ENCODE data around the gene TSC22D1. TPM values are rescaled to one million over a fixed set of nuclear protein-coding genes. Genes with fewer than 3 reads are reported as not detected.

The TSC22D1 gene
- total and polyA plus RNA-seq, 12 donors = 28.5 to 113 (median 59.8) TPM

GRCh38 chr13:44412346-44412935 is 163.7 kb downstream of the TSC22D1 start:
- H3K27me3 ChIP-seq = no peaks in the 10 kb centered on the region
- no peak overlapping the region for H3K27ac ChIP-seq
- no peaks in the 10 kb centered on the region for H3K4me1 ChIP-seq (replicated peaks in 1 of 2)
- no peak for DNase-seq
- TF ChIP-seq POLR2A (IDR thresholded peaks at IDR 0.05) = no peak
- no peak for TF ChIP-seq CTCF (IDR thresholded peaks at IDR 0.05)
- no peaks in the 10 kb centered on the region for H3K9me3 ChIP-seq (replicated peaks in 1 of 3)
- 80 to 91% (median 86%) methylated on average over 16 of the region's 16 CpGs for WGBS, 4 donors
- no peaks in the 10 kb centered on the region for H3K36me3 ChIP-seq (replicated peaks in 1 of 2)
- intact Hi-C loops (cut with DNase I) = no loop called here
- H3K4me3 ChIP-seq = no peak overlapping the region

GRCh38 chr13:44411841-44412240 is 164.3 kb downstream of the TSC22D1 start:
- DNase-seq = no peak
- Histone ChIP-seq H3K4me3 (no peak overlapping the region), H3K4me1 (replicated peaks in 1 of 2) (no peaks in the 10 kb centered on the region), H3K27ac (no peak overlapping the region), H3K27me3 (no peaks in the 10 kb centered on the region), H3K9me3 (replicated peaks in 1 of 3) (no peaks in the 10 kb centered on the region), H3K36me3 (replicated peaks in 1 of 2) (no peaks in the 10 kb centered on the region)
- TF ChIP-seq CTCF (IDR thresholded peaks at IDR 0.05) = no peak
- TF ChIP-seq POLR2A (IDR thresholded peaks at IDR 0.05) = no peak
- WGBS, 4 donors = 77 to 94% (median 82%) methylated on average over 2 of the region's 2 CpGs
- intact Hi-C loops (cut with DNase I) = no loop called here

GRCh38 chr13:44410328-44410859 is 165.7 kb downstream of the TSC22D1 start:
- intact Hi-C loops (cut with DNase I) = no loop called here
- 74 to 87% (median 82%) methylated on average over 6 of the region's 6 CpGs for WGBS, 4 donors

GRCh38 chr13:44409595-44409994 is 166.5 kb downstream of the TSC22D1 start:
- no peaks in the 10 kb centered on the region for H3K36me3 ChIP-seq (replicated peaks in 1 of 2)
- H3K27me3 ChIP-seq = no peaks in the 10 kb centered on the region
- no peak overlapping the region for H3K4me3 ChIP-seq
- 76 to 79% (median 78%) methylated on average over 4 of the region's 4 CpGs for WGBS, 4 donors
- DNase-seq = no peak
- no peaks in the 10 kb centered on the region for H3K4me1 ChIP-seq (replicated peaks in 1 of 2)
- intact Hi-C loops (cut with DNase I) = no loop called here
- TF ChIP-seq POLR2A (IDR thresholded peaks at IDR 0.05) (no peak), CTCF (IDR thresholded peaks at IDR 0.05) (no peak)
- H3K27ac ChIP-seq = no peak overlapping the region
- no peaks in the 10 kb centered on the region for H3K9me3 ChIP-seq (replicated peaks in 1 of 3)

More at GRCh38 chr13:44410328-44410859, 165.7 kb downstream of the TSC22D1 start:
- H3K9me3 ChIP-seq (replicated peaks in 1 of 3) = no peaks in the 10 kb centered on the region
- H3K36me3 ChIP-seq (replicated peaks in 1 of 2) = no peaks in the 10 kb centered on the region
- no peak for DNase-seq
- no peak overlapping the region for H3K27ac ChIP-seq
- no peaks in the 10 kb centered on the region for H3K4me1 ChIP-seq (replicated peaks in 1 of 2)
- no peaks in the 10 kb centered on the region for H3K27me3 ChIP-seq
- H3K4me3 ChIP-seq = no peak overlapping the region
- no peak for TF ChIP-seq CTCF (IDR thresholded peaks at IDR 0.05)
- TF ChIP-seq POLR2A (IDR thresholded peaks at IDR 0.05) = no peak
